Myocyte (in vitro differentiated cells): ENCODE data around the gene PTPRJ. TPM values are rescaled to one million over a fixed set of nuclear protein-coding genes. Genes with fewer than 3 reads are reported as not detected.
"Not testable (repeated sequence)": the region's sequence is repeated elsewhere in the genome, so short reads cannot be mapped to it uniquely, and the experiment has no call there.

Source experiments
- DNase-seq: peaks from one replicate; pipeline ENCODE4 v3.0.0-alpha.2; 2012; ENCODE audit warnings: low read depth
- total RNA-seq: library from RNA; depleted of rRNA; stranded (reverse); fragments of >200 nt; gene quantifications from 2 replicates; pipeline ENCODE4 v1.2.3, GENCODE V29; 2014

PTPRJ gene
- total RNA-seq, 1 donor from 2014 or later, result 1.3 TPM

GRCh38 chr11:48017105-48017830 lies 36.9 kb downstream of the PTPRJ start:
- no peak for DNase-seq

GRCh38 chr11:48017831-48018527 lies 37.6 kb downstream of the PTPRJ start:
- DNase-seq, result no peak

DNA sequence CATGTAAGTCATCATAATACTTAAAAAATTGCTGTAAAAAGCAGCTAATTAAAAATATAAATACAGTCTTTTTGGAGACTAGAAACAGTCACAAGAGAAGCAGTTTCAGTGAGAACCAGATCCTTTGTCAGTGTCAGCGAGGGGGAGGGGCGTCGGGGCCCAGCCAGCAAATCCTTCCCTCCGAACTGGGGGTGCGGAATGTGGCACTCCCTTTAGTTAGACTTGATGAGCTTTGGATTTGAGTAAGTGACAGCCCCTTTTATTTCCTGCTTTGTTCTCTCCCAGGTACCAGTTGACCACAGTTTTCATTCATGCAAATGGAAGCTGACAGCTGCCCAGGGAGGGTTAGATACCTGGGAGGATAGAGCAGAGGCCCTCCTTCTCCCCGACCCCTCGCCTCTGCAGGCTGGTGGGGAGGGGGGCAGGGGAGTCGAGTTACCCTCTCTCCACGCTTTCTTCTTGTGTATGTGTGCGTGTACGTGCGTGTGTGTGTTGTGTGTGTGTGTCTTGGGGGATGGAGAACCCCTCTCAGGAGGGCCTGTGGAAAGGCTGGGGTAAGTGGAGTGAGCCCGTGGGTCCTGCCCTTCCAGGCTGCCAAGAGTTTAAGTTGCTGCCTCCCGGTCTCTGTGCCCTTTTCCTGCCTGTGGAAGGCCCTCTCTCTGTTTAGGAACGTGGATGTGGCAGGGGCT lies 38.3 kb downstream of the PTPRJ start:
- DNase-seq, result no peak

DNA sequence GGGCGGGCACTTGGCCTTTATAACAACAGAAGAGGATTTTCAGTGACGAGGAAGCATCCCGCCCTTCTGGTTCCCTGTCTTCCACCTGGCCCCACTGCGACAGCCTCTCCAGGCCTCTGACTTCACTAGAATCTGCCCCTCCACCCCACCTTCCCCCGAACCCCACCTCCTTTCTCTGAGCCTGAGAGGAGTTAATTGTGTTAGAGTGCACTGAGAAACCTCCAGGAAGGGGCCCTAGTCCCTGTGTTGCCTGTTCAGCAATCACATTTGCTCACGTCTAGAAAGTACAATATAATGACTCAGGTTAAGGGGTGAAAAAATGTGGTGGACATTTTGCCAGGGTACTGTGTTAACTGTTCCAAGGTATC lies 38.8 kb downstream of the PTPRJ start:
- DNase-seq, result no peak

- no peak for DNase-seq
These were observed 39.2 kb downstream of the PTPRJ start for GRCh38 chr11:48019595-48019994.

DNA sequence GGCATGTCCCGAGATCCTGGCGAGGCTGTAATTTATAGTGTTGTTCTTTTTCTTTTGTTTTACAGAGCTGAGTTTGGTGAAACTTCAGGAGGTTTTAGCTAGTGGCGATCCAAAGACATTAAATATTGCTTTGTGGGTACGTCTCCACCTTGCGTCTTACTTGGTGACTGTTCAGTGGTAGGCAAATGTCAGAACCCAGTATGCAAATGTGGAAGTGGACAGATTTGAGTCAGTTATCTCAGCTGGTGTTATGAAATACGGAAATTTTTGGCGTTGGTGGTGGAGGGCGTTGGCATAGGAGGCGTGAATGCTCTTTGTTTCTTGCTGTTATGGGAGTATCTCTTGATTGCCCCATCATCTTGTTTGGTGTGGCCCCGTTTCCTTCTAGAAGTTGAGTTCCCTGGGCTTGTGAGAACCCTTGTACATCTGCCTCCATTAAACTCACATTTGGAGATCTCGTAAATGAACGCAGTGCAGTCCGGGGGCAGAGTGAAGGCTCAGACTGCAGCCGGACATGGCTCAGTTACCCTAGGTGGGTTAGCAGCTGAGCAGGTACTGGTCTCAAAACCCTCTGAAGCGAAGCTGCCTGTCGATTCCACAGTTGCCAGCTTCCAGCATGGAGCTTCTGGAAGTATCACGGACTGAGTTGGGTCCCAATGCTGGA lies 39.9 kb downstream of the PTPRJ start:
- DNase-seq, result no peak

GRCh38 chr11:48021201-48021820 lies 41.0 kb downstream of the PTPRJ start:
- not testable (repeated sequence) for DNase-seq

DNA sequence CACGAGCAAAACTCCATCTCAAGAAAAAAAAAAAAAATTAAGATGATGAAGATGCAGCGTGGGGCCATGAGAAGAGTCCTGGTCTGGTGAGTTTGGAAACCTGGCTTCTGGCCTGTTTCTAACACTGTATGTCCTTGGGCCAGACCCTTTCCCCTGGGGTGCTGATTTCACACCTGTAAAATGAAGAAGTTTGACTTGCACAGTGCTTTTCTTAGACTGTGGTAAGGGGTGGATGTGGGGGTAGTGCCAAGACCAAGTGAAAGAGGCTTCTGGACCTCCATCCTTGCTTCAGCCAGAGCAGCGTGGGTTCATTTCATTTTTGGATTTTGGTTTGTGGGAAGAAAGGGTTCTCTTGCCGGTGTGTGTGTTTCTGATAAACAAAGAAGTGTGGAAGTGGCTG lies 42.1 kb downstream of the PTPRJ start:
- DNase-seq, result no peak

- DNase-seq, result not testable (repeated sequence)
These were observed 43.2 kb downstream of the PTPRJ start for GRCh38 chr11:48023608-48024007.

DNA sequence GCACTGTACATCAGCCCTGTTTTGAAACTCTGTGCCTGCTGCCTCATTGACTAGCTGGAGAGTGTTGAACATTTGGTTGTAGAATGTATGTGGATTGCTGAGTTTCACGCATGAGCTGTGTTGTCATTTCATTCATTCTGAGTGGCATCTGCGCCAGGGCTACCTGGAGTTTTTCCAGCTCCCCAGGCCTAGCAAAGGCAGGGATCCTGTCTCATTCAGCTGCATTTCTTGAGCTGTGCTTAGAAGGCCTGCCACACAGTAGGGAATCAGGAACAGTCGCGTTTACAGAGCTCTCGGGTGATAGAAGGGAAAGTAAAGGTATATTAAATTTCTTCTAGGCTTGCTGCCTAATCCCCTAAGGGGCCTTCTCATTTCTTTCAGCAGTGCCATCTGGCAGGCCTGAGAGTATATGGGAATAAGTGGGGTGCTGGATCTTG lies 44.3 kb downstream of the PTPRJ start:
- peak; percentile 43 for DNase-seq

GRCh38 chr11:48025293-48025983 lies 45.1 kb downstream of the PTPRJ start:
- DNase-seq, result peak; percentile 41

GRCh38 chr11:48025984-48026340 lies 45.6 kb downstream of the PTPRJ start:
- no peak for DNase-seq

DNA sequence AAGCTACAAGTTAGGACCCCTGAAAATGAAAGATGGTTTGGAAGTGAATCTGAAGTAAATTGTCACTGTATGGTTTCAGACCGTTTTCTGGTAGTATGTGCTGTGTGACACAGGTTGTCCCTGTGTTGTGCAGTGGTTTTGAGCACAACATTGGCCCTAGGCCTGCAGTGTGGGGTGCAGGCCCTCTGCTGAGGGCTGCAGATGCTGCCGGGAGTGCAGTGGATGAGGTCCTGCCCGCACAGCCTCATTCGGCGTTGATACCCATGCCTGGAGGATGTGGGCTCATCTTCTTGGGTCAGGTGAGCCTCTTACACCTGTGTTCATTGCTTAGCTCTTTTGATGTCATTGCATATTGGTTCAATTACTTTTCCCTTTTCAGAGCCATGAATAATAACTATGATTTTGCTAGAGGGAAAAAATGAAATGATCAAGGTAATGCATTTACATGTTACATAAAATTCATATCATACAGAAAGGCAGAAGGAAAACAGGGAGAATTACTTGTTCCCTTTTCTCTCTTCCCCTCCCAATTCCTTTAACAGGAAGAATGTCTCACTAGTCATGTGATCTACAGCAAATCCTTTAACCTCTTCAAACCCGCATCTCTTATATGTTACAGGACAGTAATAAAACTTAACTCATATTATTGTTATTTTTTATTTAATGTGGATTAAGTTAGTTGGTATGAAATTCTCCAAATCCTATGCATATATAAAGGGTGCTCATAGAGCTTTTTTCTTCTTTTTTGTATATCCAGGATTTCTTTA lies 48.7 kb downstream of the PTPRJ start:
- DNase-seq, result no peak

GRCh38 chr11:48029681-48030290 lies 49.4 kb downstream of the PTPRJ start:
- no peak for DNase-seq

GRCh38 chr11:48031602-48032001 lies 51.2 kb downstream of the PTPRJ start:
- no peak for DNase-seq

GRCh38 chr11:48032721-48033120 lies 52.4 kb downstream of the PTPRJ start:
- no peak for DNase-seq

DNA sequence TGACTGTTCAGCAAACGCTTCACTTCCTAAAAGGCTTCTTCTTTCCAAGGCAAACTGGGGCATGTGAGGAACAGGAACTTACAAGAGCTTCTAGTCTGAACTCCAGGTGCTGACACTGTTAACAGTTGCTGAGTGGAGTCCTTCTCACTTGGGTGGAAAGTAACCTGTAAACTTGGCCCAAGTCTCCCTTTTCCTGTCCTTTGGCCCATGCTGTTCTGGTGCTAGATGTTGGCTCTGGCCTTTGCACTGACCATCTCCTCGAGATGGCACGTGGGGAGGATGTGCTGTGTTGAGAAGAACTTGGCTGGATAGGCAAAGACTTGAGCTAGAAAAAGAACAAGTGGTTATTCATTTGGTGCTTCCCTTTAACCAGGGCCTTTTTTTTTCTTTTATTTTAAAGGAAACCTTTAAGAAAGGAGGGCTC lies 53.6 kb downstream of the PTPRJ start:
- no peak for DNase-seq

GRCh38 chr11:48034926-48035871 lies 54.8 kb downstream of the PTPRJ start:
- DNase-seq, result peak; percentile 21
